ENCODE results near the gene SMCO3. TPM values are rescaled to one million over a fixed set of nuclear protein-coding genes. Genes with fewer than 3 reads are reported as not detected.

Gene SMCO3
- total and polyA plus RNA-seq, 7 donors = 0.04 to 0.05 TPM; not detected in 5

DNA sequence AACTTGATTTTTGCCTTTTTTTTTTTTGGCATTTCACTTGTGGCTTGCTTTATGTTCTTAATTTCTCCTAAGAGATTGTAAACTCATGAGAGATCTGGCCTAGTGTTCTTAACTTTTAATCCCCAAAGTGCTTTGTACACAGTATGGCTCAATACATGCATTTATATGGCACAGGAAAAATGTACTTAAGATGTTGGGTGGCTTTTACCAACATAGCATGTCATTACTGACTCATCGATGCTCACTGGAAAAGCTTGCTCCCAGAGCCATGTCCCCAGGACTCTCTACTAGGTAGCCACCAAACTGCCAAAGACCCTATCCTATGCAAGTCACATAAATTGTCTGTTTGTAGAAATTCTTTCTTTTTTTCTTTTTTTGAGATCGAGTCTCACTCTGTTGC lies 13.1 kb upstream of the SMCO3 start:
- 96 to 98% (median 96%) methylated on average over 2 of the region's 2 CpGs for WGBS, 3 donors
- TF ChIP-seq, protein P1, sequence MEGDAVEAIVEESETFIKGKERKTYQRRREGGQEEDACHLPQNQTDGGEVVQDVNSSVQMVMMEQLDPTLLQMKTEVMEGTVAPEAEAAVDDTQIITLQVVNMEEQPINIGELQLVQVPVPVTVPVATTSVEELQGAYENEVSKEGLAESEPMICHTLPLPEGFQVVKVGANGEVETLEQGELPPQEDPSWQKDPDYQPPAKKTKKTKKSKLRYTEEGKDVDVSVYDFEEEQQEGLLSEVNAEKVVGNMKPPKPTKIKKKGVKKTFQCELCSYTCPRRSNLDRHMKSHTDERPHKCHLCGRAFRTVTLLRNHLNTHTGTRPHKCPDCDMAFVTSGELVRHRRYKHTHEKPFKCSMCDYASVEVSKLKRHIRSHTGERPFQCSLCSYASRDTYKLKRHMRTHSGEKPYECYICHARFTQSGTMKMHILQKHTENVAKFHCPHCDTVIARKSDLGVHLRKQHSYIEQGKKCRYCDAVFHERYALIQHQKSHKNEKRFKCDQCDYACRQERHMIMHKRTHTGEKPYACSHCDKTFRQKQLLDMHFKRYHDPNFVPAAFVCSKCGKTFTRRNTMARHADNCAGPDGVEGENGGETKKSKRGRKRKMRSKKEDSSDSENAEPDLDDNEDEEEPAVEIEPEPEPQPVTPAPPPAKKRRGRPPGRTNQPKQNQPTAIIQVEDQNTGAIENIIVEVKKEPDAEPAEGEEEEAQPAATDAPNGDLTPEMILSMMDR (IDR thresholded peaks at IDR 0.05) = no peak
- Histone ChIP-seq H3K27me3 (ENCODE audit: insufficient read depth in 3 of 3, low read length in 2 of 3) (no peaks in the 10 kb centered on the region), H3K9me3 (no peaks in the 10 kb centered on the region), H3K36me3 (ENCODE audit: insufficient read depth in 1 of 2, low read depth in 1 of 2) (no peaks in the 10 kb centered on the region), H3K4me1 (no peaks in the 10 kb centered on the region), H3K4me3 (no peak overlapping the region), H3K27ac (no peak overlapping the region)
- ATAC-seq = no peak
- intact Hi-C loops (cut with DNase I) = no loop called here
- DNase-seq = no peak

DNA sequence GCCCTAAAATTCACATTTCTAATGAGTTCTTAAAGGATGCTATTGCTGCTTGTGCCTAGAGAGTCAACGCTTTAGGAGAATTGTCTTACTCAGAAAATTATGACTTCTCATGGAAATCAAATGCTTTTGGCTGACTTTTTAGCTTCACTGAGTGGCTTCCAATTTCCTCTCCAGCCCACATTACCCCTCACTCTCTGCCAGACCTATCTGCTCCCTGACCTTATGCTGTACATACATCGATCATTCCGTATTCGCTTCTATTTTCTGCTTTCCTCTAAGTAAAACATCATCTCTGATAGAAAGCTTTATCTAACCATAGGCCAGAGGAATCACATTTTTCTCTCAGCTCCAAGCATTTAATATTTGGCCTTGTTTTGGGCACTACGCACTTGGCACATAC lies 12.5 kb upstream of the SMCO3 start:
- no peaks in the 10 kb centered on the region for H3K27me3 ChIP-seq (ENCODE audit: insufficient read depth in 3 of 3, low read length in 2 of 3)
- ATAC-seq = no peak
- H3K4me3 ChIP-seq = no peak overlapping the region
- no peaks in the 10 kb centered on the region for H3K36me3 ChIP-seq (ENCODE audit: insufficient read depth in 1 of 2, low read depth in 1 of 2)
- H3K27ac ChIP-seq = no peak overlapping the region
- no peaks in the 10 kb centered on the region for H3K9me3 ChIP-seq
- TF ChIP-seq, protein P1 (IDR thresholded peaks at IDR 0.05) = no peak
- no peak for DNase-seq
- 78 to 82% (median 80%) methylated on average over 5 of the region's 5 CpGs for WGBS, 3 donors
- intact Hi-C loops (cut with DNase I) = no loop called here
- no peaks in the 10 kb centered on the region for H3K4me1 ChIP-seq

DNA sequence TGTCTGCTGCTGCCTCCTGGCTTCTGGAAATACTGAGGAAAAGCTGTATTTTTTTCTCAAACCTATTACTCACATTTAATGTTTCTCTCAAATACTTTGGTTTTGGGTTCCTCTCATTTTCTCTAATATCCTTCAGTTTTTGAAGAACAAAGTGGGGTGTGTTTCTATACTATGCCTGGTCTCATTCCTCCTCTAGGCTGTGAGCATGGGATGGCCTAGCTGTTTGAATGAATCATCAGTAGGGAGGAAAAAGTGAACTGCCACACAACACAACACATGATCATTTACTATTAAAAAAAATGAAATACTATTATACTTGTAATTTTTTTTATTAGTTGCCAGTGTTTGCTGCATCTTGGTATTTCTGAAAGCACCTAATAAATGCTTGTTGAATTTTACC lies 11.3 kb upstream of the SMCO3 start:
- Histone ChIP-seq H3K27me3 (ENCODE audit: insufficient read depth in 3 of 3, low read length in 2 of 3) (no peaks in the 10 kb centered on the region), H3K4me1 (no peaks in the 10 kb centered on the region), H3K27ac (no peak overlapping the region), H3K9me3 (no peaks in the 10 kb centered on the region), H3K36me3 (ENCODE audit: insufficient read depth in 1 of 2, low read depth in 1 of 2) (no peaks in the 10 kb centered on the region), H3K4me3 (no peak overlapping the region)
- intact Hi-C loops (cut with DNase I) = no loop called here
- DNase-seq = no peak
- TF ChIP-seq, protein P1 (IDR thresholded peaks at IDR 0.05) = no peak
- ATAC-seq = no peak

DNA sequence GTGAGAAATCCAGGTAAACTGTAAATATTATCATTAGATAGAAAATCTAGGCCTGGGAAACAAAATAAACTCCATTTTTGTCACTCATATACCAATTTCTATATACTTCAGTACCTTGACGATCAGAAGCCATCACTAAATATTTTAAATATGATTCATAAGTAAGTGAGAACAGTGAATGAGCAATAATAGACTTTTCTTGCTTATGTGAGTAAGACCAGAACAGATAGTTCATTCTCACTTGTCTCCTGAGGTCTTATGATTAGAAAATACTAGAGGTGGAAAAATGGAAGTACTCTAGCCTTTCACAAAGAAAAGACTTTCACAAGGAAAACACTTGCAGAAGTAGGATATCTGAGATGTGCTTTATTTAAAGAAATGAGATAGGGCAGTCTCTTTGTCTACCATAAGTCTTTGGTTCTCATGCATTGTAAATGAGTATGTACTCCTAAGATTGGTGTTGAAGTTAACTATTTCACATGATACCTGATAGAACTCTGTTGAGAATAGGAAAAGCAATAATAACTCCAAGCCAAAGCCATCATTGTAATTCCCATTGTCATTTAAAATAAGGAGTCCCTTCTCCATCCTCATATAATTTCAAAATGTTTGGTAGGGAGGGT lies 10.1 kb upstream of the SMCO3 start:
- Histone ChIP-seq H3K27ac (no peak overlapping the region), H3K4me1 (no peaks in the 10 kb centered on the region), H3K27me3 (ENCODE audit: insufficient read depth in 3 of 3, low read length in 2 of 3) (no peaks in the 10 kb centered on the region), H3K9me3 (no peaks in the 10 kb centered on the region), H3K36me3 (ENCODE audit: insufficient read depth in 1 of 2, low read depth in 1 of 2) (no peaks in the 10 kb centered on the region), H3K4me3 (no peak overlapping the region)
- DNase-seq = no peak
- TF ChIP-seq, protein P1 (IDR thresholded peaks at IDR 0.05) = no peak
- WGBS, 3 donors = 81 to 90% (median 89%) methylated on average over 1 of the region's 1 CpG
- no peak for ATAC-seq
- intact Hi-C loops (cut with DNase I) = no loop called here

DNA sequence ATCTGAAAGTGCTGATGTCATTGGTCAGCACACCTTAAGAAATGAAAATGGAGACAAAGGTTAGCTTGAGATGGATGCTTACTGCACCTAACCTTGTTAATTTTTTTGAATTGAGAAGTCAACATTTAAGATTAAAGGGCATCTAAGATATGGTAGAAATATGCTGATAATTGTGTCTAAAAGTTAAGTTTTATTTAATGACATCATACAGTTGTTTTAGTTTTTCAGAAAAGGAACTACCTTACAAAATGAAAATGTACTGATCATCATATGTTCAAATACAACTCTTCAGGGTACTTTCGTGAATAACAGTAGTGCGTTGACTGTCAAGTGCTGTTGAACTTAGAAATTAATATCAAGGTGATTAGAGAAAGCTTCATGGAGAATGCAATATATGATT lies 2.5 kb downstream of the SMCO3 start:
- H3K27ac ChIP-seq = no peak overlapping the region
- intact Hi-C loops (cut with DNase I) = no loop called here
- H3K9me3 ChIP-seq = no peaks in the 10 kb centered on the region
- H3K27me3 ChIP-seq (ENCODE audit: insufficient read depth in 3 of 3, low read length in 2 of 3) = no peaks in the 10 kb centered on the region
- no peaks in the 10 kb centered on the region for H3K36me3 ChIP-seq (ENCODE audit: insufficient read depth in 1 of 2, low read depth in 1 of 2)
- no peak for ATAC-seq
- no peak overlapping the region for H3K4me3 ChIP-seq
- no peaks in the 10 kb centered on the region for H3K4me1 ChIP-seq
- DNase-seq = no peak
- 95 to 97% (median 96%) methylated on average over 2 of the region's 2 CpGs for WGBS, 3 donors
- TF ChIP-seq, protein P1 (IDR thresholded peaks at IDR 0.05) = no peak

All from psoas muscle (tissue), 8 donors.